WTC11 (cell line): ENCODE results near the gene SYDE2.
A peak's percentile ranks its signal among the peaks of the same experiment; 100 is the strongest.

Source experiments
- ATF1 ChIP-seq: sonication (generic); formaldehyde crosslinking; IDR thresholded peaks from 2 replicates; pipeline ENCODE4 v1.8.1; 2023; ENCODE audit warnings: mild to moderate bottlenecking, moderate library complexity, missing genetic modification reagents
- ATF6 ChIP-seq: sonication (generic); formaldehyde crosslinking; IDR thresholded peaks from 2 replicates; pipeline ENCODE4 v1.8.1; 2023; ENCODE audit warnings: mild to moderate bottlenecking, missing genetic modification reagents
- CREM ChIP-seq: sonication (generic); formaldehyde crosslinking; IDR thresholded peaks from 2 replicates; pipeline ENCODE4 v1.8.1; 2022; ENCODE audit warnings: mild to moderate bottlenecking, missing genetic modification reagents, moderate library complexity
- CTCF ChIP-seq: fragments of 200-600 bp; IDR thresholded peaks from 2 replicates; pipeline ENCODE4 v1.8.0; 2022; ENCODE audit warnings: antibody characterized with exemption
- JUN ChIP-seq: sonication (generic); formaldehyde crosslinking; IDR thresholded peaks from 2 replicates; pipeline ENCODE4 v1.8.0; 2023; ENCODE audit warnings: mild to moderate bottlenecking, missing genetic modification reagents
- NFE2L1 ChIP-seq: sonication (generic); formaldehyde crosslinking; IDR thresholded peaks from 2 replicates; pipeline ENCODE4 v1.8.1; 2023; ENCODE audit warnings: missing genetic modification reagents
- NFYB ChIP-seq: sonication (generic); formaldehyde crosslinking; conservative IDR thresholded peaks from 2 replicates; pipeline ENCODE4 v1.8.0; 2022; ENCODE audit warnings: low read depth, missing genetic modification reagents
- NR1H2 ChIP-seq: sonication (generic); formaldehyde crosslinking; IDR thresholded peaks from 2 replicates; pipeline ENCODE4 v1.9.0; 2021; ENCODE audit warnings: mild to moderate bottlenecking, moderate library complexity, missing genetic modification reagents
- TEAD4 ChIP-seq: sonication (generic); formaldehyde crosslinking; IDR thresholded peaks from 2 replicates; pipeline ENCODE4 v1.8.0; 2022; ENCODE audit warnings: mild to moderate bottlenecking, missing genetic modification reagents
- ZNF423 ChIP-seq: fragments of 250-450 bp; sonication (Bioruptor Pico); IDR thresholded peaks from 2 replicates; pipeline ENCODE4 v2.1.2; 2022; ENCODE audit warnings: mild to moderate bottlenecking, moderate library complexity
- TF ChIP-seq, protein P1 (sequence below): sonication (generic); formaldehyde crosslinking; IDR thresholded peaks from 2 replicates; pipeline ENCODE4 v1.8.1; 2023; ENCODE audit warnings: mild to moderate bottlenecking, missing genetic modification reagents, moderate library complexity
- TF ChIP-seq, protein P2 (sequence below): sonication (generic); formaldehyde crosslinking; IDR thresholded peaks from 2 replicates; pipeline ENCODE4 v1.8.1; 2023; ENCODE audit warnings: mild to moderate bottlenecking, missing genetic modification reagents

DNA sequence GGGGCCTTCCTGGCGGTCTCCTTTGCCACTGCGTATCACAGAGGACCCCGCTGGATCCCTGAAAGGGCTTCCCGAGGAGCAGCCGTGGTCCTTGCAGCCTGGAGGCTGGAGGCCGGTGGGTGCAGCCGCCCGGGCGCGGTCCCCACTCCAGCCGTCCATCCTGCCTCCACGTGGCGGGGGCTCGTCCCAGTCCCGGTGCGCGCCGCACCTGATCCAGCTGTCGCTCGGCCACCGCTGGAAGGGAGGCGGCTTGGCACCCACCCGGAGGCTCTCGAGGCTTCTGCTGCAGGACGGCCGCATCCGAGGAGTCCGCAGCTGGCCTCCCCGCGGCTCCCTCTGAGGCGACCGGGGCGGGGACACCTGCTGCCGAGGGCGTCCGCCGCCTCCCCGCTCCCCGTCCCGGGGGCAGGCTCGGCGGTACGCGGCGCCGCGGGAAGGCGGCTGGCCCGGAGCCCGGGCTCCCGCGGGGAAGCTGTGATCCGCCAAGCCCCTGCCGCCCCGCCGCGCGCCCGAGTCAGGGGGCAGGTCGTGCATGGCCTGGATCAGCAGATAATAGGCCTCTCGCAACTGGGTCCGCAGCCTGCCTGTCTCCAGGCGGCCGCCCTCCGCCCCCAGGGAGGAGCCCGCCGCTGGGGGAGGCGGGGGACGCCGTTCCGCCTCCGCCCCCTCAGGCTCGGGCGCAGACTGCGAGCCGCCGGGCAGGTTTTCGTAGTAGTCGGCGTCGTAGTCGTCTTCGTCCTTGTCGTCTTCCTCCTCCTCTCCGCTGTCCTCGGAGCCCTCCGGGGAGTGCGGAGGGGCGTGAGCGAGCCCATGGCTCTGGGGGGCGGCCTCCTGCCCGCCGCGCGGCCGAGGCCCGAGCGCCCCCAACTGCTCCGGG, at the start of gene SYDE2:
- TF ChIP-seq ZNF423 (CRISPR knock-in tag): peak; percentile 70
- TF ChIP-seq CTCF: no peak
- TF ChIP-seq, protein P1, sequence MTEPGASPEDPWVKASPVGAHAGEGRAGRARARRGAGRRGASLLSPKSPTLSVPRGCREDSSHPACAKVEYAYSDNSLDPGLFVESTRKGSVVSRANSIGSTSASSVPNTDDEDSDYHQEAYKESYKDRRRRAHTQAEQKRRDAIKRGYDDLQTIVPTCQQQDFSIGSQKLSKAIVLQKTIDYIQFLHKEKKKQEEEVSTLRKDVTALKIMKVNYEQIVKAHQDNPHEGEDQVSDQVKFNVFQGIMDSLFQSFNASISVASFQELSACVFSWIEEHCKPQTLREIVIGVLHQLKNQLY (CRISPR knock-in tag): no peak
- TF ChIP-seq TEAD4 (CRISPR knock-in tag): no peak
- no peak for TF ChIP-seq NFYB (CRISPR knock-in tag)
- no peak for TF ChIP-seq ATF1 (CRISPR knock-in tag)
- TF ChIP-seq JUN: peak; percentile 54; the same call in 1 of the 2 replicates
- TF ChIP-seq ATF6: no peak
- no peak for TF ChIP-seq NR1H2 (CRISPR knock-in tag)
- no peak for TF ChIP-seq CREM (CRISPR knock-in tag)
- TF ChIP-seq, protein P2, sequence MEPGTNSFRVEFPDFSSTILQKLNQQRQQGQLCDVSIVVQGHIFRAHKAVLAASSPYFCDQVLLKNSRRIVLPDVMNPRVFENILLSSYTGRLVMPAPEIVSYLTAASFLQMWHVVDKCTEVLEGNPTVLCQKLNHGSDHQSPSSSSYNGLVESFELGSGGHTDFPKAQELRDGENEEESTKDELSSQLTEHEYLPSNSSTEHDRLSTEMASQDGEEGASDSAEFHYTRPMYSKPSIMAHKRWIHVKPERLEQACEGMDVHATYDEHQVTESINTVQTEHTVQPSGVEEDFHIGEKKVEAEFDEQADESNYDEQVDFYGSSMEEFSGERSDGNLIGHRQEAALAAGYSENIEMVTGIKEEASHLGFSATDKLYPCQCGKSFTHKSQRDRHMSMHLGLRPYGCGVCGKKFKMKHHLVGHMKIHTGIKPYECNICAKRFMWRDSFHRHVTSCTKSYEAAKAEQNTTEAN (CRISPR knock-in tag): no peak
- no peak; the same call in 1 of the 2 replicates for TF ChIP-seq NFE2L1 (CRISPR knock-in tag)
